ENCODE measurements around the gene BCKDHA. TPM values are rescaled to one million over a fixed set of nuclear protein-coding genes. Genes with fewer than 3 reads are reported as not detected.
A peak's percentile ranks its signal among the peaks of the same experiment; 100 is the strongest.

Gene BCKDHA
- total RNA-seq, 2 experiments from 2014 or later: 17.9 to 27.1 TPM

DNA sequence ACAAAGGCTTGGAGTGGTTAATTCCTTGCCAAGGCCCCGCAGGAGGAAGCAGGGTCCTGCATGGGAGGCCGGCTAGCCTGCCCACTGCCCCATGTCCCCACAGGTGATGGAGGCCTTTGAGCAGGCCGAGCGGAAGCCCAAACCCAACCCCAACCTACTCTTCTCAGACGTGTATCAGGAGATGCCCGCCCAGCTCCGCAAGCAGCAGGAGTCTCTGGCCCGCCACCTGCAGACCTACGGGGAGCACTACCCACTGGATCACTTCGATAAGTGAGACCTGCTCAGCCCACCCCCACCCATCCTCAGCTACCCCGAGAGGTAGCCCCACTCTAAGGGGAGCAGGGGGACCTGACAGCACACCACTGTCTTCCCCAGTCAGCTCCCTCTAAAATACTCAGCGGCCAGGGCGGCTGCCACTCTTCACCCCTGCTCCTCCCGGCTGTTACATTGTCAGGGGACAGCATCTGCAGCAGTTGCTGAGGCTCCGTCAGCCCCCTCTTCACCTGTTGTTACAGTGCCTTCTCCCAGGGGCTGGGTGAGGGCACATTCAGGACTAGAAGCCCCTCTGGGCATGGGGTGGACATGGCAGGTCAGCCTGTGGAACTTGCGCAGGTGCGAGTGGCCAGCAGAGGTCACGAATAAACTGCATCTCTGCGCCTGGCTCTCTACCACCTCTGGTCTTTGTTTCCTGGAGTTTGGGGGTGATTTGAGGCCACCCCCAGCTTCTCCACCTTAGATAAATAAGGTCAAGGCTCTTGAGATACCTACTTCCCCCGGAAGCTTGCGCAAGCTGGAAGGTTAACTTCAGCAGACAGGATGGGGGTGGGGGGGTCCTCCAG, 26.9 kb downstream of the BCKDHA start:
- Mint-ChIP-seq H3K4me3 (peak overlapping the region; percentile 8), H3K36me3 (ENCODE audit: low read depth) (peaks cover 21% of the 10 kb centered on the region), H3K27me3 (no peaks in the 10 kb centered on the region), H3K27ac (peak overlapping the region; percentile 68), H3K4me1 (peaks cover 38% of the 10 kb centered on the region), H3K9me3 (no peaks in the 10 kb centered on the region)
- ChIA-PET POLR2A (interaction anchor here (0.6 to 1.9 kb wide), 3 partner anchors 15 to 160 kb away, joined by 3 to 7 read pairs (median 4); partner anchors contain the start of genes DMAC2 and HNRNPUL1), CTCF (interaction anchor here (0.7 kb wide), 1 partner anchor 24 kb away, joined by 3 read pairs; no protein-coding TSS in a partner anchor)
- DNase-seq: no peak

DNA sequence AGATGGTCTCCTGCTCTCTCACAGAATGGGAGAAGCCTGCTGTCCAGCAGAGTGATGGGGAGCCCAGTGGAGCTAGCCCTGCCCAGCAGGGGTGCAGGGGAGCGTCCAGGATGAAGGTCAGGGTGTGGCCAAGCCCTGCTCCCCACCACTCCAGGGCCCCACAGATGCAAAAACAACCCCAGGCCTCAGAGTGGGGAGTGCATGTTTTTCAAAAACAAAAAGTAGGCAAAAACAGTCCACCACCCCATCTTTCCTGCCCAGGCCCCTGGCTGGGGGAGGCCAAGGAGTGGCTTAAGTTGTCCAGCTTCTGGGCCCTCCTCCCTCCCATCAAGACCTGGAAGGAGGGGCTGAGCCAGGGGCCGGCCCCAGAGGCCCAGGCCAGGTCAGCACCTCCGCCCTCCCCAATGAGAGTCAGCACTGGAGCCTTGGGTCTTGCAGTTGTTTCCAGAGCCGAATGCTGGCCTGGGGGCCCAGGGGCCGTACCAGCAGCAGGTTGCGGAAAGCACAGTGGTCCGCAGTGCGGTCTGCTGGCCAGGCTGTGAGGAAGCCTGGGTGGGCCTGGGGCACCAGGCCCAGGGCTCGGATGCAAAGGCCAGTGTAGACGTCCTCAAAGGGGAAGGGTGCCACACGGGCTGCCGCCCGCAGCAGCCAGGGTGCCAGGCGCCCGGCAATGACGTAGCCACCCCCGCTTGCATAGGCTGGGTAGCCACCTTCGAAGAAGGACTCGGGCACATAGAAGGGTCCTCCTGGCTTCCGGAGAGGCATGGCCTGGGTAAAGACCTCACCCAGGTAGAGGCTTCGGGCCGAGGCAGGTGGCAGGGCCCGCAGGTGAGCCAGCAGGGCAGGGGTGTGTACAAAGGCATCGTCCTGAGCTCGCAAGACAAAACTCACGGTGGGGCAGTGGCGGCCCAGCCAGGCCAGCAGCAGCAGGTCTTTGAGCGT, 27.8 kb downstream of the BCKDHA start:
- H3K4me1 Mint-ChIP-seq: peaks cover 38% of the 10 kb centered on the region

DNA sequence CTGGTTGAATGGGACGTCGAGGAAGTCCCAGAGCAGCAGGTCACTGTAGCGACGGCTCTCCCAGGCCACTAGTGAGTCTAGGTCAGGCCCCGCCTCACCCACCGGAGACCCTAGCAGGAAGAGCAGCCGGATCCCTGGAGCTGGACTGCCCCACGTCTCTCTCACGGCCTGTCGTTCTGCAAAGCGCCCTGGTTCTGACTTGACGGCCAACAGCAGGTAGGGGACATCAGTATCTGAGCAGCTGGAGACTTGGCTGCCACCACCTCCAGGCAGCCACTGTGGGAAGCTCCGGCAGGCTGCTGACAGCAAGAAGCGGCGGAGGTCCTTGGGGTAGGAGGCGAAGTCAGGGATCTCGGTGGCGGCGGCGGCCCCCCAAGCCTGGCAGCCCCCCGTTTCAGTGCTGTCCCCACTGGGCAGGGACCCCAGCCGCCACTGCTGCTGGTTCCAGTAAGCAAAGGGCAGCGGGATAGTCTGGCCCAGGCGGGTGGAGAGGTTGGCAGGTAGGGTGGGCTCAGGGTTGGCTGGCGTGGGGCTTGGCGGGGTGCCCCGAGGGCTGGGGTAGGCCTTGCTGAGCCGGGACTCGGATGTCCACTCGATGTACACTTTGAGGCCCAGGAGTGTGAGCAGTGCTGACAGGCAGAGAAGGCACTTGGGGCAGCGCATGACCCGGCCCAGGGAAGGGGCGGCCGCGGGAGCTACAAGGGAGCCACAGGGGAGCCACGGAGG, 28.7 kb downstream of the BCKDHA start:
- peak overlapping the region; percentile 16 for H3K27ac Mint-ChIP-seq
- DNase-seq: no peak
- no peaks in the 10 kb centered on the region for H3K9me3 Mint-ChIP-seq
- CTCF ChIA-PET: interaction anchor here (0.6 to 2.3 kb wide), 3 partner anchors 13 to 61 kb away, joined by 3 to 9 read pairs (median 3); partner anchors contain the start of gene DMAC2
- H3K36me3 Mint-ChIP-seq (ENCODE audit: low read depth): peaks cover 21% of the 10 kb centered on the region
- POLR2A ChIA-PET: interaction anchor here (1.0 to 3.9 kb wide), 3 partner anchors 13 to 118 kb away, joined by 3 to 30 read pairs (median 3); partner anchors contain the start of gene DMAC2
- no peaks in the 10 kb centered on the region for H3K27me3 Mint-ChIP-seq
- peaks cover 41% of the 10 kb centered on the region for H3K4me1 Mint-ChIP-seq
- peak overlapping the region; percentile 80 for H3K4me3 Mint-ChIP-seq

More for the DNA sequence above, 27.8 kb downstream of the BCKDHA start:
- Mint-ChIP-seq H3K36me3 (ENCODE audit: low read depth) (peaks cover 18% of the 10 kb centered on the region), H3K9me3 (no peaks in the 10 kb centered on the region), H3K4me3 (peak overlapping the region; percentile 8), H3K27ac (peak overlapping the region; percentile 68), H3K27me3 (no peaks in the 10 kb centered on the region)
- CTCF ChIA-PET: interaction anchor here (0.7 kb wide), 1 partner anchor 23 kb away, joined by 3 read pairs; no protein-coding TSS in a partner anchor
- no peak for DNase-seq
- POLR2A ChIA-PET: interaction anchor here (1.1 to 1.9 kb wide), 2 partner anchors 14 to 161 kb away, joined by 3 to 7 read pairs; partner anchors contain the start of genes DMAC2 and HNRNPUL1

DNA sequence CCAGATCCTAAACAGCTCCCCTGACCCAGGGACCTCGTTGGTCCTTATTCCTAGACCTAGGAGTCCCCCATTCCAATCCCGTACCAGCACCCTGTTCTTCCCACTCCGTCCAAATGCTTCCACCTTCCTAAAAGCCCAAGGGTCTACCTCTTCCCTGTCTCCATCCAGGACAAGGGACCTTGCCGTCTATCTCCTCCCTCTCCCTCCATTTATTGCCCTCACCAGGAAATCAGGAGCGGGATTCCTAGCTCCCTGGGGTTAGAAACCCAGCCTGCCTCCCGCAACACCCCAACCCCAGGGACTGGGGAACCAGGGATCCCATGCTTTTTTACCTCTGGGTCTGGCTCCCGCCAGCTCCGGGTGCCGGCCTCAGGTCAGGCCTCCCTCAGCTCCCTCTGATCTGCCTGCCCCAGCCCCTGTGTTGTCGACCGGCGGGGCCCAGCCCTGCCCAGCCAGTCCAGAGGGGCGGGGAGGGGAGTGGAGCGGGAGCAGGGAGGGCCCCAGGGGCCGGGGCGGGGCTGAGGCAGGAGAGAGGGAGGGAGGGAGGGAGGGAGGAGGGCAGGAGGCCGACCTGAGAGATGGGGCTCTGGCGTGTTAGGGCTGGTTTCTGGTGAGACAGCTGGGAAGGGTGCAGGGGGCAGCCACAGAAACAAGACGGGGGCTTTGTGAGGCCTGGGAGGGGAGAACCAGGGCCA, 29.5 kb downstream of the BCKDHA start, which contains the start of gene B3GNT8:
B3GNT8 (minus strand) TSS at position 423 of the 695 bp plus-strand sequence. CDS start 596 bp downstream, outside the sequence.
- DNase-seq: peak; percentile 67
- H3K4me1 Mint-ChIP-seq: peaks cover 45% of the 10 kb centered on the region
- no peaks in the 10 kb centered on the region for H3K9me3 Mint-ChIP-seq
- H3K36me3 Mint-ChIP-seq (ENCODE audit: low read depth): peaks cover 25% of the 10 kb centered on the region
- peak within 1 kb of the TSS; percentile 81 for H3K27ac Mint-ChIP-seq
- ChIA-PET POLR2A (interaction anchor here (1.0 to 3.9 kb wide), 4 partner anchors 12 to 122 kb away, joined by 3 to 30 read pairs (median 4); partner anchors contain the start of gene DMAC2), CTCF (interaction anchor here (0.6 to 2.3 kb wide), 4 partner anchors 13 to 472 kb away, joined by 3 to 9 read pairs (median 3); partner anchors contain the start of gene DMAC2)
- H3K27me3 Mint-ChIP-seq: no peaks in the 10 kb centered on the region
- peak within 1 kb of the TSS; percentile 80 for H3K4me3 Mint-ChIP-seq

DNA sequence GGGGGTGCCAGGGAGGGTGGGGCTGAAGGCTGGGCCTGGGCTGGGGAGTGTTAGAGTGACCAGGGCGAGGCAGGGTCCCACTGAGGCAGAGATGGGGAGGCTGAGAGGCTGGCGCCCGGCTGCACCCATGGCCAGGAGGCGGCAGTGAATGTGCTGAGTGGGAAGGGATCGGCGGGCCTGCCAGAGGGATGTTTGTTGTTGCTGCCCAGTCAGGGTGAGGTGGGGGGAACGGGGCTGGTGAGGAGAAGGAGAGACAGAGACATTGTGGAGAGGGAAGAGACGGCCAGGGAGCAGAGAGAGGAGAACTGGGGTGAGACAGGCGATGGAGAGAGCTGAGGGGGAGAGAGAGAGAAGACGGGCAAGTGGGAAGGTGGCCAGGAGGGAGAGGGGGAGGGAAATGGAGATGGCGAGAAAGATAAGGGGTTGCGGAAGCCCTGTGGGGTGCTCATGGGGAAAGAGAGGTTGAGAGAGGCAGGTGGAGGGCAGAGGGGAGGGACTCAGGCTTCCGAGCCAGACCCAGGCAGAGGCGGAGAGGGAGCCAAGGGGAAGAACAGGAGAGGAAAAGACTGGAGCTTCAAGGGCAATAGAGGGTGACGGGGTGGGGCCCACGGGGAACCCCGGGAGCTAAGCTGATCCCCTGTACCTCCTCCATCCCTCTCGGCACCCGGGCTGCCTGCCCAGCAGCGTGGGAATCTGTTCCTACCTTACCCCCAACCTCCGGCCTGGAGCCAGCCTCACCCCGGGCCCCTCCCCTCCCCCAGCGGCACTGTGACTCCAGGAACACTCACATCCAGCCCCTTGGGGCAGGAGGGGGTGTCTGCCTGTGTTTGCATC, 30.2 kb downstream of the BCKDHA start:
- CTCF ChIA-PET: interaction anchor here (0.6 to 2.3 kb wide), 6 partner anchors 12 to 471 kb away, joined by 3 to 11 read pairs (median 4); partner anchors contain the start of gene DMAC2
- Mint-ChIP-seq H3K4me1 (peaks cover 45% of the 10 kb centered on the region), H3K9me3 (no peaks in the 10 kb centered on the region), H3K27ac (peak overlapping the region; percentile 81), H3K4me3 (peak overlapping the region; percentile 80), H3K36me3 (ENCODE audit: low read depth) (peaks cover 31% of the 10 kb centered on the region), H3K27me3 (no peaks in the 10 kb centered on the region)
- DNase-seq: peak; percentile 64
- POLR2A ChIA-PET: interaction anchor here (1.0 to 3.9 kb wide), 6 partner anchors 11 to 165 kb away, joined by 3 to 30 read pairs (median 4); partner anchors contain the start of gene DMAC2

DNA sequence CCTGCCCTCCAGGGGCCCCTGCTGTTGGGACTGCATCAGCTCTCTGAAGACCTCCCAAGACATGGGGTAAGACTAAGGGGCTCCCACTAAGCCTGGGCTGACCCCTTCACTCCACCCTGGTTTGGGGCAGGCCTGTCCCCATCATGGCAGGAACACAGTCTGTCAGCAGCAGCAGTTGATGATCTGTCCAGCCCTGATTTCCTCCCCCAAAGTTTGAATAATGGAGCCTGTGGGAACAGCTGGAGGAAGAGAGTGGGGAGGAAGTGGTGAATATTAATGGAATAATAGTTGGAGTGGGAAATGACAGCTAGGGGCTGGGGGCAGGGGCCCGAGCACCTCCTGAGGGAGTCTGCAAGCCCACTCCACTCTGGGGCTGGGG, 30.9 kb downstream of the BCKDHA start:
- Mint-ChIP-seq H3K27me3 (no peaks in the 10 kb centered on the region), H3K9me3 (no peaks in the 10 kb centered on the region), H3K27ac (peak overlapping the region; percentile 63), H3K4me1 (peaks cover 45% of the 10 kb centered on the region), H3K36me3 (ENCODE audit: low read depth) (peaks cover 34% of the 10 kb centered on the region), H3K4me3 (peak overlapping the region; percentile 80)
- ChIA-PET CTCF (interaction anchor here (0.8 to 2.3 kb wide), 5 partner anchors 11 to 76 kb away, joined by 3 to 11 read pairs (median 7); partner anchors contain the start of gene DMAC2), POLR2A (interaction anchor here (1.0 to 3.9 kb wide), 5 partner anchors 11 to 165 kb away, joined by 3 to 30 read pairs (median 4); partner anchors contain the start of gene DMAC2)
- no peak for DNase-seq

DNA sequence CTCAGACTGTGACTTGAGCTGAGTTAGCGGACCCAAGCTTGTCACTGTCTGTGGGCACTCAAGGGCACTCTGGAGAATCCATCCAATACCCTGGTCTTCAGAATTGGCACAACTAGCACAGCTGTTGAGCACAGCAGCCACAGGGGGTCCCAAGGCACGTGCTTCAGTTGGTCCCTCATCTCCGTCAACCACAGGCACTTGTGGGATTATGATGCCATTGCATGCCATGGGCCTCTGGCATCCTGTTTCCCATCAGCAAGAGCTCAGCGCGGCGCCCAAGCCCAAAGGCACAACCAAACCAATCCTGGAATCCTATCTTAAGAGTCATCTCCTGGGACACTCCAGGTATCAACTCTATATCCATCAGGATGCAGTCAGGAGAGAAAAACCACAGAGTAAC, 33.3 kb downstream of the BCKDHA start:
- ChIA-PET POLR2A (interaction anchor here (0.9 to 1.9 kb wide), 2 partner anchors 103 to 110 kb away, joined by 3 to 7 read pairs; no protein-coding TSS in a partner anchor), CTCF (interaction anchor here (0.6 to 1.7 kb wide), 8 partner anchors 8 to 1126 kb away, joined by 3 to 6 read pairs (median 3); partner anchors contain the start of genes B9D2 and DMAC2)
- H3K4me1 Mint-ChIP-seq: peaks cover 40% of the 10 kb centered on the region
- no peak overlapping the region for H3K4me3 Mint-ChIP-seq
- no peaks in the 10 kb centered on the region for H3K9me3 Mint-ChIP-seq
- no peaks in the 10 kb centered on the region for H3K27me3 Mint-ChIP-seq
- no peak for DNase-seq
- peaks cover 34% of the 10 kb centered on the region for H3K36me3 Mint-ChIP-seq (ENCODE audit: low read depth)
- H3K27ac Mint-ChIP-seq: peak overlapping the region; percentile 51

DNA sequence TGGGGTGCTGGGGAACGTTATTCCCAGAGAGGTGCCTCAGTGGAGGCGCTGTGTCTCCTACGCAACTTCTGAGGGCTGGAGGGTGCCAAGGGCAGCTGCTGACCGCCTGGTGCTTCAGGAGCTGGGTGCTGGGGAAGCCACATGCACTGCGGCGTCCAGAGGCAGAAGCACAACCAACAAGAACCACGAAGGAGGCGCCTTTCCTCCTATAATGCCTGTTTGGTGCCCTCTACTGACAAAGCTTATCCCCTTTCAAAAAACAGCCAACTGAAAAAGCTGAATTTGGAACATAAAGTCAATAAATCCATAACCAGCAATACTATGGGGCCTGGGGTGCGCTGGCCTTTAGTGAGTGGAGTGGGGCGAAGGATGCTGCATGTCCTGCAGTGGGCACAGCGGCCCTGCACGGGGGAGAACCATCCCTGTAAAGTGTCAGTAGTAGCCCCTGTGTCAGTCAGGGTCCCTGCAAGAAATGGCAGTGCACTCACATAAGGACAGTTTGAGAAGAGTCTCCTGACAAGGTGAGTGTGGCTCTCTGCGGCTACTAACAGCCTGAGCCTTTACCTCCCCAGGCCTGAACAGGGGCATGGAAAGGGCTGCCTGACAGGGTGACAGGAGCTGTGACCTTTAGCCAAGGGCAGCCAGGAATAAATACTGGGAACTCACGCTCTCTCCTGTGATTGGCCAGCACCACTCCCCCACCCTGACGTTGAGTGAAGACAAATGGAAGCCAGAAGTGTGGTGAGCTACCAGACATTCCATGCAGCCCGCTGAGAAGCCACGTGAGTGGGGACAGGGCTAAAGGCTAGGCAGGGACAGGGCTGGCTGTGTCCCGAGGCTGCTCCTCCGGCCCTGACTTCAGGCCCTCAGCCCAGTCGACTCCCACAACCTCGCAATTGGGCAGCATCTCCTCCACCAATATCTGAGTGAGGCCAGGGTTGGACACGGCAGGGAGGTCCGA, 34.1 kb downstream of the BCKDHA start:
- Mint-ChIP-seq H3K27ac (no peak overlapping the region), H3K9me3 (no peaks in the 10 kb centered on the region), H3K36me3 (ENCODE audit: low read depth) (peaks cover 40% of the 10 kb centered on the region), H3K4me1 (peaks cover 37% of the 10 kb centered on the region), H3K4me3 (no peak overlapping the region), H3K27me3 (no peaks in the 10 kb centered on the region)
- ChIA-PET CTCF (interaction anchor here (0.7 to 1.7 kb wide), 7 partner anchors 8 to 124 kb away, joined by 3 to 6 read pairs (median 3); partner anchors contain the start of genes B9D2 and DMAC2), POLR2A (interaction anchor here (0.9 to 1.9 kb wide), 2 partner anchors 104 to 110 kb away, joined by 3 to 7 read pairs; no protein-coding TSS in a partner anchor)
- DNase-seq: peak; percentile 33

DNA sequence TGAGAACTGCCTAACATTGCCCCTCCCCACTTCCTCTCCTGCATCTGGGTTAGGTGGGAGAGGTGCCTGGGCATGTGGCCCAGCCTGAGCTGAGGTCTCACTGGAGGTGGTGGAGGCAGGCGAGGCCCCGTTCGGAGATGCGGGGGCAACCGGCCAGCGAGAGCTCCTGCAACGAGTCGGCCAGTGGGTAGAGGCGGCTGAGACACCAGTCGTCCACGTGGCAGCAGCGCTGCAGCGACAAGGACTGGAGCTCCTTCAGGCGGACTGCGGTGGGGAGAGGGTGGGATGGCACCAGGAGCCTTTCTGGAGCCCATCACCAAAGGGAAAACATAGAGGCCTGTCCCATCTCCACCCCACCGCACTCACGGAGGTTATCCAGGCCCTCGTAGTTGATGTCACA, 35.6 kb downstream of the BCKDHA start:
- Mint-ChIP-seq H3K27ac (no peak overlapping the region), H3K4me1 (peaks cover 24% of the 10 kb centered on the region), H3K9me3 (no peaks in the 10 kb centered on the region), H3K36me3 (ENCODE audit: low read depth) (peaks cover 35% of the 10 kb centered on the region), H3K27me3 (no peaks in the 10 kb centered on the region), H3K4me3 (no peak overlapping the region)
- no peak for DNase-seq
- ChIA-PET CTCF (interaction anchor here (0.6 to 0.9 kb wide), 2 partner anchors 130 to 229 kb away, joined by 3 read pairs; no protein-coding TSS in a partner anchor), POLR2A (no interaction called here)
